Peyer's patch (tissue), 4 donors: ENCODE data around the gene PZP.

Experiments
- POLR2A ChIP-seq, 2 donors: fragments of 450-650 bp; IDR thresholded peaks; one replicate each; pipeline ENCODE4 v1.5.1; 2017; ENCODE audit warnings: antibody characterized with exemption in 2 of 2, mild to moderate bottlenecking in 2 of 2, moderate library complexity in 2 of 2
- TF ChIP-seq, protein P1 (sequence below), 6 experiments: fragments of 450-650 bp in 4 of 6; fragments of 200-600 bp in 2 of 6; sonication (generic) in 1 of 6; IDR thresholded peaks; one replicate each; pipeline ENCODE4 v1.5.1; 2017 to 2019; ENCODE audit warnings: antibody characterized with exemption in 6 of 6, mild to moderate bottlenecking in 3 of 6, moderate library complexity in 1 of 6

DNA sequence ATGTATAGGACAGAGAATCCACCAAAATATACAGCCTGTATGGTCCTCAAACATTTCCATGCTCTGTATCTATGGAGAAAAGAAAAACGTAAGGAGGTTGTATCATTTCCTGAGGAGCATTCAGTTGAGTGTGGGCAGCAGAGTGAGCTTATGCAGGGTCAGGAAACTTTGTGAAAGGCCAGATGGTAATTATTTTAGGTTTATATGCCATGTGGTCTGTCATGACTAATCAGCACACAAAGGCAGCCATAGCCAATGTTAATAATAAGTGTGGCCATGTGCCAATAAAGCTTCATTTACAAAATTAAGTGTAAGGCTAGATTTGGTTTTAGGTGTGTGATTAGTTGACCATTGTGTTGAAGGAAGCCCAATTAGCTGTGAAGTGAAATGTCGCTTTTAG is 59.3 kb downstream of the PZP start:
- TF ChIP-seq, protein P1, sequence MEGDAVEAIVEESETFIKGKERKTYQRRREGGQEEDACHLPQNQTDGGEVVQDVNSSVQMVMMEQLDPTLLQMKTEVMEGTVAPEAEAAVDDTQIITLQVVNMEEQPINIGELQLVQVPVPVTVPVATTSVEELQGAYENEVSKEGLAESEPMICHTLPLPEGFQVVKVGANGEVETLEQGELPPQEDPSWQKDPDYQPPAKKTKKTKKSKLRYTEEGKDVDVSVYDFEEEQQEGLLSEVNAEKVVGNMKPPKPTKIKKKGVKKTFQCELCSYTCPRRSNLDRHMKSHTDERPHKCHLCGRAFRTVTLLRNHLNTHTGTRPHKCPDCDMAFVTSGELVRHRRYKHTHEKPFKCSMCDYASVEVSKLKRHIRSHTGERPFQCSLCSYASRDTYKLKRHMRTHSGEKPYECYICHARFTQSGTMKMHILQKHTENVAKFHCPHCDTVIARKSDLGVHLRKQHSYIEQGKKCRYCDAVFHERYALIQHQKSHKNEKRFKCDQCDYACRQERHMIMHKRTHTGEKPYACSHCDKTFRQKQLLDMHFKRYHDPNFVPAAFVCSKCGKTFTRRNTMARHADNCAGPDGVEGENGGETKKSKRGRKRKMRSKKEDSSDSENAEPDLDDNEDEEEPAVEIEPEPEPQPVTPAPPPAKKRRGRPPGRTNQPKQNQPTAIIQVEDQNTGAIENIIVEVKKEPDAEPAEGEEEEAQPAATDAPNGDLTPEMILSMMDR (IDR thresholded peaks at IDR 0.05), result no peak
- no peak for TF ChIP-seq POLR2A (IDR thresholded peaks at IDR 0.05)
